Endothelial cell of umbilical vein (primary cell): ENCODE results near the gene SRSF3. TPM values are rescaled to one million over a fixed set of nuclear protein-coding genes. Genes with fewer than 3 reads are reported as not detected.

ENCODE experiments used
- BruUV-seq: library from RNA; stranded (reverse); fragments of 400-500 nt; replicated peaks from 2 replicates; lab custom pipeline; 2021; lab: Mats Ljungman, UMichigan
- CTCF ChIA-PET: fragments of 300-600, 350-600 bp; sonication (Branson Sonifier 250); formaldehyde crosslinking; loops from one replicate; lab custom pipeline; 2021; ENCODE audit warnings: antibody characterized with exemption, inconsistent platforms; lab: Charles Lee
- POLR2A ChIA-PET: fragments of 300-600, 350-600 bp; sonication (Branson Sonifier 250); formaldehyde crosslinking; loops from one replicate; lab custom pipeline; 2021; ENCODE audit warnings: antibody characterized with exemption, inconsistent platforms; lab: Charles Lee
- DNase-seq: peaks from one replicate; pipeline ENCODE4 v3.0.0-alpha.2; 2011; ENCODE audit warnings: low read depth, low spot score
- FAIRE-seq: peaks from 2 replicates; lab custom pipeline; 2011; peaks lifted over from hg19 to GRCh38; lab: Jason Lieb, UNC
- H2AFZ ChIP-seq: 2 replicates; pipeline ENCODE4 v1.6.0; 2012; ENCODE audit warnings: low read depth, low read length, control low read depth, inconsistent platforms
- H3K27ac ChIP-seq: 2 replicates; pipeline ENCODE4 v1.5.1; 2011; ENCODE audit warnings: low read depth, mild to moderate bottlenecking, control low read depth, low read length, moderate library complexity; ENCODE audit not compliant: insufficient read depth
- H3K27me3 ChIP-seq, 2 experiments: 2 replicates each; pipeline versions ENCODE4 v1.6.0 to v1.6.1; 2011; ENCODE audit warnings: low read length in 2 of 2, mixed read lengths in 1 of 2; ENCODE audit not compliant: control insufficient read depth in 2 of 2, insufficient read depth in 2 of 2
- H3K36me3 ChIP-seq, 2 experiments: 2 replicates in 1 of 2; 3 replicates in 1 of 2; pipeline ENCODE4 v1.5.1; 2011; ENCODE audit warnings: low read length in 2 of 2, mild to moderate bottlenecking in 1 of 2, moderate library complexity in 1 of 2; ENCODE audit not compliant: control insufficient read depth in 2 of 2, insufficient read depth in 2 of 2; ENCODE audit errors: extremely low read depth in 1 of 2
- H3K4me1 ChIP-seq: 3 replicates; pipeline ENCODE4 v1.5.1; 2011; ENCODE audit warnings: mild to moderate bottlenecking, low read length; ENCODE audit not compliant: control insufficient read depth, insufficient read depth; ENCODE audit errors: extremely low read depth
- H3K4me2 ChIP-seq: 2 replicates; pipeline ENCODE4 v1.6.1; 2011; ENCODE audit warnings: low read length, control low read depth, mixed read lengths; ENCODE audit not compliant: insufficient read depth
- H3K4me3 ChIP-seq, 3 experiments: fragments of 200-600 bp in 1 of 3; sonication (generic), shearing (Covaris generic) in 1 of 3; replicated peaks in 1 of 3; 2 replicates each; pipeline ENCODE4 v1.5.1; 2011 to 2016; ENCODE audit warnings: control low read depth in 3 of 3, low read length in 3 of 3, mild to moderate bottlenecking in 2 of 3, inconsistent platforms in 1 of 3, low read depth in 1 of 3, moderate library complexity in 1 of 3; ENCODE audit not compliant: insufficient read depth in 1 of 3
- H3K79me2 ChIP-seq: 2 replicates; pipeline ENCODE4 v1.6.0; 2012; ENCODE audit warnings: low read length, inconsistent platforms; ENCODE audit not compliant: control insufficient read depth, insufficient read depth
- H3K9ac ChIP-seq: replicated peaks from 2 replicates; pipeline ENCODE3; 2011; ENCODE audit warnings: low read length, control low read depth; ENCODE audit not compliant: insufficient read depth; ENCODE audit errors: extremely low read depth
- H3K9me1 ChIP-seq: replicated peaks from 3 replicates; pipeline ENCODE4 v1.6.0; 2011; ENCODE audit warnings: mild to moderate bottlenecking, low read length; ENCODE audit not compliant: control insufficient read depth, insufficient read depth; ENCODE audit errors: extremely low read depth
- H3K9me3 ChIP-seq: replicated peaks from 2 replicates; pipeline ENCODE4 v1.5.1; 2012; ENCODE audit warnings: low read length, inconsistent platforms; ENCODE audit not compliant: control insufficient read depth, insufficient read depth
- H4K20me1 ChIP-seq: replicated peaks from 2 replicates; pipeline ENCODE3; 2011; ENCODE audit warnings: mild to moderate bottlenecking, low read length; ENCODE audit not compliant: control insufficient read depth, insufficient read depth; ENCODE audit errors: extremely low read depth
- EZH2 ChIP-seq: IDR thresholded peaks from 2 replicates; pipeline ENCODE4 v1.6.1; 2012; ENCODE audit warnings: borderline replicate concordance, low read depth, mild to moderate bottlenecking, moderate library complexity, low read length, inconsistent platforms; ENCODE audit not compliant: severe bottlenecking
- FOS ChIP-seq: IDR thresholded peaks from 2 replicates; pipeline ENCODE4 v1.6.1; 2011; ENCODE audit warnings: mild to moderate bottlenecking, low read length, moderate library complexity, borderline replicate concordance; ENCODE audit not compliant: insufficient read depth
- GATA2 ChIP-seq: IDR thresholded peaks from 2 replicates; pipeline ENCODE4 v1.7.0; 2011; ENCODE audit warnings: low read depth, mild to moderate bottlenecking, moderate library complexity, mixed read lengths, low read length; ENCODE audit not compliant: insufficient read length, insufficient read depth
- JUN ChIP-seq: IDR thresholded peaks from 2 replicates; pipeline ENCODE4 v1.6.1; 2011; ENCODE audit warnings: borderline replicate concordance, low read depth; ENCODE audit not compliant: insufficient read length, insufficient read depth
- MYC ChIP-seq: IDR thresholded peaks from one replicate; pipeline ENCODE4 v1.6.1; 2011; ENCODE audit warnings: mild to moderate bottlenecking, low read depth, low read length
- POLR2A ChIP-seq: IDR thresholded peaks from 2 replicates; pipeline ENCODE4 v1.6.1; 2012; ENCODE audit warnings: low read depth, mild to moderate bottlenecking, control low read depth, low read length
- POLR2AphosphoS5 ChIP-seq: IDR thresholded peaks from 2 replicates; pipeline ENCODE4 v1.6.1; 2012; ENCODE audit warnings: low read depth, mild to moderate bottlenecking, control low read depth, low read length, moderate library complexity; ENCODE audit not compliant: insufficient read depth
- dilution Hi-C: fragments of 300-500 bp; cut with MboI; formaldehyde crosslinking; loops from one replicate; pipeline ENCODE4 v1.15.0; 2019; ENCODE audit warnings: low sequenced_read_pairs; ENCODE audit not compliant: extremely low pct_ligation_motif_present
- intact Hi-C: fragments of 100-400 bp; cut with micrococcal nuclease; formaldehyde crosslinking; loops from one replicate; pipeline ENCODE4 v1.10.0; 2022
- polyA plus RNA-seq, 4 experiments: library from polyadenylated mRNA; depleted of rRNA in 3 of 4; stranded (reverse) in 3 of 4; unstranded in 1 of 4; fragments of >200 nt; gene quantifications; 2 replicates each; pipeline versions ENCODE4 v1.2.1 to v1.2.3, GENCODE V29; 2011 to 2012; ENCODE audit warnings: missing spikeins in 1 of 4
- total RNA-seq: library from RNA; stranded (reverse); gene quantifications from 2 replicates; pipeline ENCODE4 v1.2.3, GENCODE V29; 2021
- TF ChIP-seq, protein P1 (sequence below), 2 donors: IDR thresholded peaks; 1 replicate in 1 of 2; 2 replicates in 1 of 2; pipeline ENCODE4 v1.5.1; 2011; ENCODE audit warnings: low read length in 2 of 2, mild to moderate bottlenecking in 2 of 2, moderate library complexity in 2 of 2, control low read depth in 1 of 2, inconsistent platforms in 1 of 2, low read depth in 1 of 2; ENCODE audit not compliant: insufficient read depth in 1 of 2; ENCODE audit errors: extremely low read depth in 1 of 2
- TF ChIP-seq, protein P2 (sequence below): IDR thresholded peaks from 2 replicates; pipeline ENCODE4 v1.6.1; 2011; ENCODE audit not compliant: insufficient read depth, insufficient read length

The SRSF3 gene
- total and polyA plus RNA-seq, 2 donors (not counting 3 experiments of a cell fraction or from before 2014, with no cell fraction given) = 317 to 393 TPM

DNA sequence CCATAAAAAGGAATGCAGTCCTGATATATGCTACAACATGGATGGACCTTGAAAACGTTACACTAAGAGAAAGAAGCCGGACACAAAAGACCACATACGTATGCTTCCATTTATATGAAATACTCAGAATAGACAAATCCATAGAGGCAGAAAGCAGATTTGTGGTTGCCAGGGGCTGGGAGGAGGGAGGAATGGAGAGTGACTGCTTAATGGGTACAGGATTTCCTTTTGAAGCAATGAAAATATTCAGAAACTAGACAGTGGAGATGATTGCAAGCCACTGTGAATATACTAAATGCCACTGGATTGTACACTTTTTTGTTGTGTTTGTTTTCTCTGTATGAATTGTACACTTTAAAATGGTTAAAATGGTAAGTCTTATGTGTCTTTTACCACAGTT, 54.9 kb downstream of the SRSF3 start:
- Histone ChIP-seq H3K27ac (no peak overlapping the region), H3K27me3 (peaks cover 0 to 3% of the 10 kb centered on the region in 2 experiments), H3K79me2 (no peaks in the 10 kb centered on the region), H3K9me1 (no peaks in the 10 kb centered on the region), H3K9ac (no peak overlapping the region), H3K36me3 (no peaks in the 10 kb centered on the region), H3K9me3 (no peaks in the 10 kb centered on the region), H4K20me1 (no peaks in the 10 kb centered on the region), H3K4me1 (peaks cover 16% of the 10 kb centered on the region), H3K4me3 (no peak overlapping the region), H2AFZ (peak overlapping the region; percentile 19), H3K4me2 (peak overlapping the region; percentile 79)
- dilution Hi-C loops = no loop called here
- FAIRE-seq = peak; percentile 86
- no TSS peak for BruUV-seq
- no peak for TF ChIP-seq POLR2AphosphoS5
- no peak for TF ChIP-seq EZH2
- TF ChIP-seq, protein P1, sequence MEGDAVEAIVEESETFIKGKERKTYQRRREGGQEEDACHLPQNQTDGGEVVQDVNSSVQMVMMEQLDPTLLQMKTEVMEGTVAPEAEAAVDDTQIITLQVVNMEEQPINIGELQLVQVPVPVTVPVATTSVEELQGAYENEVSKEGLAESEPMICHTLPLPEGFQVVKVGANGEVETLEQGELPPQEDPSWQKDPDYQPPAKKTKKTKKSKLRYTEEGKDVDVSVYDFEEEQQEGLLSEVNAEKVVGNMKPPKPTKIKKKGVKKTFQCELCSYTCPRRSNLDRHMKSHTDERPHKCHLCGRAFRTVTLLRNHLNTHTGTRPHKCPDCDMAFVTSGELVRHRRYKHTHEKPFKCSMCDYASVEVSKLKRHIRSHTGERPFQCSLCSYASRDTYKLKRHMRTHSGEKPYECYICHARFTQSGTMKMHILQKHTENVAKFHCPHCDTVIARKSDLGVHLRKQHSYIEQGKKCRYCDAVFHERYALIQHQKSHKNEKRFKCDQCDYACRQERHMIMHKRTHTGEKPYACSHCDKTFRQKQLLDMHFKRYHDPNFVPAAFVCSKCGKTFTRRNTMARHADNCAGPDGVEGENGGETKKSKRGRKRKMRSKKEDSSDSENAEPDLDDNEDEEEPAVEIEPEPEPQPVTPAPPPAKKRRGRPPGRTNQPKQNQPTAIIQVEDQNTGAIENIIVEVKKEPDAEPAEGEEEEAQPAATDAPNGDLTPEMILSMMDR (IDR thresholded peaks at IDR 0.05; ENCODE audit: extremely low read depth in 1 of 2, insufficient read depth in 1 of 2, low read depth in 1 of 2, low read length in 2 of 2) = no peak
- no peak for TF ChIP-seq GATA2
- TF ChIP-seq JUN = no peak
- TF ChIP-seq FOS = no peak
- TF ChIP-seq MYC = no peak
- TF ChIP-seq, protein P2, sequence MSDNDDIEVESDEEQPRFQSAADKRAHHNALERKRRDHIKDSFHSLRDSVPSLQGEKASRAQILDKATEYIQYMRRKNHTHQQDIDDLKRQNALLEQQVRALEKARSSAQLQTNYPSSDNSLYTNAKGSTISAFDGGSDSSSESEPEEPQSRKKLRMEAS = no peak
- TF ChIP-seq POLR2A = no peak
- intact Hi-C loops = loop anchor here (2.0 kb wide), 1 partner anchor 28 kb away; no protein-coding TSS in a partner anchor
- CTCF ChIA-PET = interaction anchor here (1.4 kb wide), 1 partner anchor 25 kb away, joined by 3 read pairs; no protein-coding TSS in a partner anchor
- POLR2A ChIA-PET = interaction anchor here (0.7 kb wide), 1 partner anchor 29 kb away, joined by 4 read pairs; the partner anchor contains the start of gene CDKN1A
- peak; percentile 66 for DNase-seq
